Dermis blood vessel endothelial cell (primary cell): ENCODE measurements around the gene BCAN. TPM values are rescaled to one million over a fixed set of nuclear protein-coding genes. Genes with fewer than 3 reads are reported as not detected.
"Not testable (repeated sequence)": the region's sequence is repeated elsewhere in the genome, so short reads cannot be mapped to it uniquely, and the experiment has no call there.

Source experiments
- DNase-seq: peaks from one replicate; pipeline ENCODE4 v3.0.0; 2010
- total RNA-seq: library from RNA; depleted of rRNA; stranded (reverse); fragments of >200 nt; gene quantifications from 2 replicates; pipeline ENCODE4 v1.2.3, GENCODE V29; 2014

The BCAN gene
- total RNA-seq, result not detected in 2 replicates

GRCh38 chr1:156641761-156642264 is at the start of gene BCAN:
TSS of gene BCAN (plus strand) at chr1:156642117. CDS start at chr1:156646055, 3,938 bp downstream.
- DNase-seq, result no peak

- DNase-seq, result no peak
These were observed 49.6 kb upstream of the BCAN start for GRCh38 chr1:156592158-156592909.

GRCh38 chr1:156592910-156593660 is 48.8 kb upstream of the BCAN start:
- DNase-seq, result peak; percentile 77

- no peak for DNase-seq
These were observed 48.3 kb upstream of the BCAN start for GRCh38 chr1:156593661-156593989.

GRCh38 chr1:156594190-156594589 is 47.7 kb upstream of the BCAN start:
- no peak for DNase-seq

- DNase-seq, result no peak
These were observed 46.9 kb upstream of the BCAN start for GRCh38 chr1:156595016-156595415.

GRCh38 chr1:156596426-156596825 is 45.5 kb upstream of the BCAN start:
- no peak for DNase-seq

- DNase-seq, result no peak
These were observed 43.8 kb upstream of the BCAN start for GRCh38 chr1:156598125-156598524.

- DNase-seq, result no peak
These were observed 43.0 kb upstream of the BCAN start for GRCh38 chr1:156598731-156599432.

GRCh38 chr1:156599811-156600210 is 42.1 kb upstream of the BCAN start:
- DNase-seq, result peak; percentile 38

GRCh38 chr1:156600733-156601121 is 41.2 kb upstream of the BCAN start:
- DNase-seq, result no peak

- peak; percentile 92 for DNase-seq
These were observed 40.6 kb upstream of the BCAN start, which contains the start of gene GPATCH4 for GRCh38 chr1:156601122-156601830. TSS of gene GPATCH4 (minus strand) at chr1:156601479.

- no peak for DNase-seq
These were observed 40.0 kb upstream of the BCAN start for GRCh38 chr1:156601892-156602291.

GRCh38 chr1:156602557-156602993 is 39.3 kb upstream of the BCAN start:
- peak; percentile 55 for DNase-seq

- DNase-seq, result not testable (repeated sequence)
These were observed 34.6 kb upstream of the BCAN start for GRCh38 chr1:156607344-156607743.

GRCh38 chr1:156608036-156608674 is 33.8 kb upstream of the BCAN start:
- peak; percentile 87 for DNase-seq

- peak; percentile 62 for DNase-seq
These were observed 32.9 kb upstream of the BCAN start for GRCh38 chr1:156608981-156609380.

- DNase-seq, result not testable (repeated sequence)
These were observed 31.8 kb upstream of the BCAN start for GRCh38 chr1:156610072-156610471.

- no peak for DNase-seq
These were observed 29.3 kb upstream of the BCAN start for GRCh38 chr1:156612666-156613065.

GRCh38 chr1:156615946-156616345 is 26.0 kb upstream of the BCAN start:
- no peak for DNase-seq

GRCh38 chr1:156616463-156616862 is 25.5 kb upstream of the BCAN start:
- peak; percentile 65 for DNase-seq
